C4-2B (cell line): ENCODE data around the gene DCXR.

Source experiments
- ZFX ChIP-seq: fragments of 450-650 bp; IDR thresholded peaks from 2 replicates; pipeline ENCODE4 v1.6.1; 2017
- TF ChIP-seq, protein P1 (sequence below): fragments of 450-650 bp; conservative IDR thresholded peaks from 2 replicates; pipeline ENCODE4 v1.5.1; 2017; ENCODE audit warnings: mild to moderate bottlenecking

DNA sequence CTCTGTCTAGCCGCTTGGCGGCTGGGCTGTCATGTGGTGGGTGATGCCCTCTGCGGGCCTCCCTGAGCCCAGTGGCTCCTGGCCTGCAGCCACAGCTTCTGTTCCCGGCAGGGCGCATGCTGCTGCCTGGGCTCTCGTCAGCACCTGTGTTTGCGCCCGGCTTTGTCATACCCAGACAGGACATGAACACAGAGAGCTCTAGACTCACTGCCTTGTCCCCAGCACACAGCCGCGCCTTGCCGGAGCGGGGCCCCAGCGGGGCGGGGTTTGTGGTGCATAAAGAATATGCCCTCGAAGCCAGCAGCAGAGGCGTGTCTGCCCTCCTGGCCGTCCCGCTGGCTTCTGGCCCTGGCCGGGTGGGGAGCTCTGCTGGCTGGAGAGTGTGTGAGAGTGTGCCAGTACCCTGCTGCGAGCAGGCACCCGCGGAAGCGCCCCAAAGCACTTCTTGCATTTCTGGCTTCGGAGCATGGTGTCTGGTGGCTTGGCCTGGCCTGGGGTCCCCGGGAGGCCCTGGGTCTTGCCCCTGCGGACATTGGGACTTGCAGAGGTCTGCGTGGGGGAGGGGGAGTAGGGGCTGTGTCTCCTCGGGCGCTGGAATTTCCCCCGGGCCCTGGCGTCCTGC, 45.7 kb downstream of the DCXR start:
- TF ChIP-seq, protein P1, sequence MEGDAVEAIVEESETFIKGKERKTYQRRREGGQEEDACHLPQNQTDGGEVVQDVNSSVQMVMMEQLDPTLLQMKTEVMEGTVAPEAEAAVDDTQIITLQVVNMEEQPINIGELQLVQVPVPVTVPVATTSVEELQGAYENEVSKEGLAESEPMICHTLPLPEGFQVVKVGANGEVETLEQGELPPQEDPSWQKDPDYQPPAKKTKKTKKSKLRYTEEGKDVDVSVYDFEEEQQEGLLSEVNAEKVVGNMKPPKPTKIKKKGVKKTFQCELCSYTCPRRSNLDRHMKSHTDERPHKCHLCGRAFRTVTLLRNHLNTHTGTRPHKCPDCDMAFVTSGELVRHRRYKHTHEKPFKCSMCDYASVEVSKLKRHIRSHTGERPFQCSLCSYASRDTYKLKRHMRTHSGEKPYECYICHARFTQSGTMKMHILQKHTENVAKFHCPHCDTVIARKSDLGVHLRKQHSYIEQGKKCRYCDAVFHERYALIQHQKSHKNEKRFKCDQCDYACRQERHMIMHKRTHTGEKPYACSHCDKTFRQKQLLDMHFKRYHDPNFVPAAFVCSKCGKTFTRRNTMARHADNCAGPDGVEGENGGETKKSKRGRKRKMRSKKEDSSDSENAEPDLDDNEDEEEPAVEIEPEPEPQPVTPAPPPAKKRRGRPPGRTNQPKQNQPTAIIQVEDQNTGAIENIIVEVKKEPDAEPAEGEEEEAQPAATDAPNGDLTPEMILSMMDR: no peak
- no peak for TF ChIP-seq ZFX
